Smooth muscle cell (in vitro differentiated cells): ENCODE data around the gene IFNL3. TPM values are rescaled to one million over a fixed set of nuclear protein-coding genes. Genes with fewer than 3 reads are reported as not detected.

Experiments used
- DNase-seq: peaks from one replicate; lab custom pipeline; 2025; ENCODE audit not compliant: unreplicated experiment; lab: John Stamatoyannopoulos, UW
- H2AFZ ChIP-seq: fragments of 200-600 bp; sonication (generic); 2 replicates; pipeline ENCODE4 v1.6.0; 2016; ENCODE audit warnings: antibody characterized with exemption, low read depth, mild to moderate bottlenecking
- H3F3A ChIP-seq: fragments of 200-600 bp; sonication (generic); 2 replicates; pipeline ENCODE4 v1.6.0; 2017; ENCODE audit warnings: antibody characterized with exemption, low read depth
- H3K27ac ChIP-seq: fragments of 200-600 bp; sonication (generic); 2 replicates; pipeline ENCODE4 v1.5.1; 2016; ENCODE audit warnings: low read depth, mild to moderate bottlenecking
- H3K27me3 ChIP-seq: fragments of 200-600 bp; sonication (generic); 2 replicates; pipeline ENCODE4 v1.6.1; 2016; ENCODE audit warnings: low read depth, mild to moderate bottlenecking
- H3K36me3 ChIP-seq: fragments of 200-600 bp; sonication (generic); 2 replicates; pipeline ENCODE4 v1.5.1; 2016; ENCODE audit warnings: low read depth
- H3K4me1 ChIP-seq: fragments of 200-600 bp; sonication (generic); 2 replicates; pipeline ENCODE4 v1.5.1; 2016; ENCODE audit warnings: low read depth
- H3K4me2 ChIP-seq: fragments of 200-600 bp; sonication (generic); 2 replicates; pipeline ENCODE4 v1.6.0; 2016; ENCODE audit warnings: mild to moderate bottlenecking
- H3K4me3 ChIP-seq: fragments of 200-600 bp; sonication (generic); 2 replicates; pipeline ENCODE4 v1.5.1; 2016; ENCODE audit warnings: mild to moderate bottlenecking
- H3K79me2 ChIP-seq: fragments of 200-600 bp; sonication (generic); 2 replicates; pipeline ENCODE4 v1.6.0; 2016; ENCODE audit warnings: low read depth, mild to moderate bottlenecking
- H3K9ac ChIP-seq: fragments of 200-600 bp; sonication (generic); 2 replicates; pipeline ENCODE4 v1.6.0; 2016; ENCODE audit warnings: low read depth
- H3K9me3 ChIP-seq: fragments of 200-600 bp; sonication (generic); replicated peaks from 2 replicates; pipeline ENCODE4 v1.5.1; 2016; ENCODE audit warnings: low read depth
- H4K20me1 ChIP-seq: fragments of 200-600 bp; sonication (generic); 2 replicates; pipeline ENCODE4 v1.6.0; 2016; ENCODE audit warnings: low read depth
- CTCF ChIP-seq: fragments of 200-600 bp; sonication (generic); IDR thresholded peaks from 2 replicates; pipeline ENCODE4 v1.5.1; 2017; ENCODE audit warnings: borderline replicate concordance, mild to moderate bottlenecking, antibody characterized with exemption; ENCODE audit not compliant: insufficient read depth, poor library complexity, severe bottlenecking
- WGBS: methylation state at CpG from one replicate; pipeline ENCODE4 v1.1.7; 2016; ENCODE audit warnings: low lambda C conversion rate; 5-methylcytosine and 5-hydroxymethylcytosine counted together
- polyA plus RNA-seq: library from polyadenylated mRNA; unstranded; fragments of >200 nt; fragmentation: Nextera tagmentation; extraction: Ambion mirVana; gene quantifications from 2 replicates; pipeline ENCODE4 v1.2.1, GENCODE V29; 2016
- total RNA-seq: library from RNA; depleted of rRNA; stranded (reverse); fragments of >200 nt; gene quantifications from 2 replicates; pipeline ENCODE4 v1.2.3, GENCODE V29; 2014

IFNL3 gene
- total and polyA plus RNA-seq, 2 experiments from 2014 or later, result 0.34 TPM; not detected in 1

GRCh38 chr19:39257227-39257626 is 12.4 kb upstream of the IFNL3 start:
- H3K36me3 ChIP-seq, result no peaks in the 10 kb centered on the region
- H3K4me1 ChIP-seq, result no peaks in the 10 kb centered on the region
- TF ChIP-seq CTCF, result no peak
- H3K27me3 ChIP-seq, result peaks cover 14% of the 10 kb centered on the region
- no peak overlapping the region for H3K9ac ChIP-seq
- no peak overlapping the region for H3K4me3 ChIP-seq
- H3F3A ChIP-seq, result no peaks in the 10 kb centered on the region
- no peak overlapping the region for H3K4me2 ChIP-seq
- DNase-seq, result no peak
- no peak overlapping the region for H2AFZ ChIP-seq
- H3K9me3 ChIP-seq, result no peaks in the 10 kb centered on the region
- H4K20me1 ChIP-seq, result no peaks in the 10 kb centered on the region
- H3K27ac ChIP-seq, result no peak overlapping the region
- H3K79me2 ChIP-seq, result no peaks in the 10 kb centered on the region
- 99% methylated on average over 4 of the region's 4 CpGs for WGBS

- TF ChIP-seq CTCF, result no peak
- Histone ChIP-seq H3F3A (no peaks in the 10 kb centered on the region), H4K20me1 (no peaks in the 10 kb centered on the region), H3K27ac (no peak overlapping the region), H3K4me1 (no peaks in the 10 kb centered on the region), H3K27me3 (peaks cover 33% of the 10 kb centered on the region), H3K79me2 (no peaks in the 10 kb centered on the region), H3K9ac (no peak overlapping the region), H3K4me3 (no peak overlapping the region), H3K4me2 (no peak overlapping the region), H3K36me3 (no peaks in the 10 kb centered on the region), H3K9me3 (no peaks in the 10 kb centered on the region), H2AFZ (no peak overlapping the region)
- no peak for DNase-seq
- WGBS, result 89% methylated on average over 29 of the region's 29 CpGs
These were observed 9.9 kb upstream of the IFNL3 start for GRCh38 chr19:39254531-39255345.

GRCh38 chr19:39253374-39254149 is 8.8 kb upstream of the IFNL3 start:
- Histone ChIP-seq H3K4me2 (no peak overlapping the region), H3K79me2 (no peaks in the 10 kb centered on the region), H2AFZ (no peak overlapping the region), H3F3A (no peaks in the 10 kb centered on the region), H3K4me3 (no peak overlapping the region), H3K9me3 (no peaks in the 10 kb centered on the region), H4K20me1 (no peaks in the 10 kb centered on the region), H3K27me3 (peaks cover 45% of the 10 kb centered on the region), H3K9ac (no peak overlapping the region), H3K27ac (no peak overlapping the region), H3K4me1 (no peaks in the 10 kb centered on the region), H3K36me3 (no peaks in the 10 kb centered on the region)
- TF ChIP-seq CTCF, result no peak
- WGBS, result 75% methylated on average over 8 of the region's 8 CpGs
- no peak for DNase-seq
